Neutrophil (primary cell): ENCODE measurements around the gene PRKG1.

Experiments
- H3K27ac ChIP-seq: fragments of 200-600 bp; sonication (generic); 2 replicates; pipeline ENCODE4 v1.5.1; 2016; ENCODE audit warnings: mild to moderate bottlenecking, moderate library complexity
- H3K27me3 ChIP-seq: fragments of 200-600 bp; sonication (generic); 2 replicates; pipeline ENCODE4 v1.6.0; 2016; ENCODE audit warnings: mild to moderate bottlenecking
- H3K36me3 ChIP-seq: fragments of 200-600 bp; sonication (generic); 2 replicates; pipeline ENCODE4 v1.5.1; 2017
- H3K4me1 ChIP-seq, 2 experiments: fragments of 200-600 bp in 1 of 2; sonication (generic) in 1 of 2; 1 replicate in 1 of 2; 2 replicates in 1 of 2; pipeline versions ENCODE4 v1.5.1 to v1.6.1; 2013 to 2016; ENCODE audit warnings: low read depth in 1 of 2, low read length in 1 of 2, mild to moderate bottlenecking in 1 of 2, moderate library complexity in 1 of 2; ENCODE audit not compliant: control insufficient read depth in 1 of 2, insufficient read depth in 1 of 2
- H3K4me3 ChIP-seq, 2 experiments: fragments of 200-600 bp in 1 of 2; sonication (generic) in 1 of 2; 1 replicate in 1 of 2; 2 replicates in 1 of 2; pipeline ENCODE4 v1.5.1; 2013 to 2016; ENCODE audit warnings: low read depth in 1 of 2, low read length in 1 of 2, mild to moderate bottlenecking in 1 of 2, moderate library complexity in 1 of 2
- H3K9me3 ChIP-seq: fragments of 200-600 bp; sonication (generic); 2 replicates; pipeline ENCODE4 v1.5.1; 2016
- TF ChIP-seq, protein P1 (sequence below): fragments of 200-600 bp; sonication (generic); IDR thresholded peaks from 2 replicates; pipeline ENCODE4 v1.5.1; 2016; ENCODE audit warnings: antibody characterized with exemption

PRKG1 gene

DNA sequence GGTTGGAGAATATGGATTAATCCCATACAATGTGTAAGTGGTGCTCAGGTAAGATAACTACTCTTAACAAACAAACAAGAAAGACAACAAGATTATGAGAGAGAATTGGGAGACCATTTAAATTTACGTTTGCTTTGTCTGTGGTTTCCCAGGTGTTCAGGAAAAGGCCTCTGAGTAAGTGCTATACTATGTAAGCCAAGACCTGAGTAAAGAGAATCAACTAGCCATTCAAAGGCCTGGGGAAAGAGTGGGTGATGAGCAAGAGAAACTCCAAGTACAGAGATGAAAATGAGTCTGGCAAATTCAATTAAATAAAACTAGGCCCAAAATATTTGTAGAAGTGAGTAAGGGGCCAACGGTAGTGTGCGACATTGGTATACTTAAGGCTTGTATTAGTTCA, 615.2 kb downstream of the PRKG1 start:
- no peaks in the 10 kb centered on the region for H3K4me1 ChIP-seq
- H3K27ac ChIP-seq, result no peak overlapping the region
- TF ChIP-seq, protein P1, sequence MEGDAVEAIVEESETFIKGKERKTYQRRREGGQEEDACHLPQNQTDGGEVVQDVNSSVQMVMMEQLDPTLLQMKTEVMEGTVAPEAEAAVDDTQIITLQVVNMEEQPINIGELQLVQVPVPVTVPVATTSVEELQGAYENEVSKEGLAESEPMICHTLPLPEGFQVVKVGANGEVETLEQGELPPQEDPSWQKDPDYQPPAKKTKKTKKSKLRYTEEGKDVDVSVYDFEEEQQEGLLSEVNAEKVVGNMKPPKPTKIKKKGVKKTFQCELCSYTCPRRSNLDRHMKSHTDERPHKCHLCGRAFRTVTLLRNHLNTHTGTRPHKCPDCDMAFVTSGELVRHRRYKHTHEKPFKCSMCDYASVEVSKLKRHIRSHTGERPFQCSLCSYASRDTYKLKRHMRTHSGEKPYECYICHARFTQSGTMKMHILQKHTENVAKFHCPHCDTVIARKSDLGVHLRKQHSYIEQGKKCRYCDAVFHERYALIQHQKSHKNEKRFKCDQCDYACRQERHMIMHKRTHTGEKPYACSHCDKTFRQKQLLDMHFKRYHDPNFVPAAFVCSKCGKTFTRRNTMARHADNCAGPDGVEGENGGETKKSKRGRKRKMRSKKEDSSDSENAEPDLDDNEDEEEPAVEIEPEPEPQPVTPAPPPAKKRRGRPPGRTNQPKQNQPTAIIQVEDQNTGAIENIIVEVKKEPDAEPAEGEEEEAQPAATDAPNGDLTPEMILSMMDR, result no peak
- H3K4me3 ChIP-seq, result no peak overlapping the region
- no peaks in the 10 kb centered on the region for H3K36me3 ChIP-seq
- H3K9me3 ChIP-seq, result no peaks in the 10 kb centered on the region
- no peaks in the 10 kb centered on the region for H3K27me3 ChIP-seq

DNA sequence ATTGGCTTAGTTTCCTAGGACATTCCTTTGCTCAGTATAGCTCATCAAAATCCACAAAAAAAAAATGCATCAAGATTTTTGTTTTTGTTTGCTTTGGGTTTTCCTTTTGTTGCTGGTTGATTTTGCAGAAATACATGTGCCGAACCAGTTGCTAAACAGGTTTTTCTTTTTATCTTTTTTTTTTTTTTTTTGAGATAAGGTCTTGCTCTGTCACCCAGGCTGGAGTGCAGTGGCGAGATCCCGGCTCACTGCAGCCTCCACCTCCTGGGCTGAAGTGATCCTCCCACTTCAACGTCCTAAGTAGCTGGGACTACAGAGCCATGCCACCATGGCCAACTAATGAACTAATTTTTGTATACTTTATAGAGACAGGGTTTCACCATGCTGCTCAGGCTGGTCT, 616.8 kb downstream of the PRKG1 start:
- no peak overlapping the region for H3K27ac ChIP-seq
- H3K27me3 ChIP-seq, result no peaks in the 10 kb centered on the region
- TF ChIP-seq, protein P1, result no peak

DNA sequence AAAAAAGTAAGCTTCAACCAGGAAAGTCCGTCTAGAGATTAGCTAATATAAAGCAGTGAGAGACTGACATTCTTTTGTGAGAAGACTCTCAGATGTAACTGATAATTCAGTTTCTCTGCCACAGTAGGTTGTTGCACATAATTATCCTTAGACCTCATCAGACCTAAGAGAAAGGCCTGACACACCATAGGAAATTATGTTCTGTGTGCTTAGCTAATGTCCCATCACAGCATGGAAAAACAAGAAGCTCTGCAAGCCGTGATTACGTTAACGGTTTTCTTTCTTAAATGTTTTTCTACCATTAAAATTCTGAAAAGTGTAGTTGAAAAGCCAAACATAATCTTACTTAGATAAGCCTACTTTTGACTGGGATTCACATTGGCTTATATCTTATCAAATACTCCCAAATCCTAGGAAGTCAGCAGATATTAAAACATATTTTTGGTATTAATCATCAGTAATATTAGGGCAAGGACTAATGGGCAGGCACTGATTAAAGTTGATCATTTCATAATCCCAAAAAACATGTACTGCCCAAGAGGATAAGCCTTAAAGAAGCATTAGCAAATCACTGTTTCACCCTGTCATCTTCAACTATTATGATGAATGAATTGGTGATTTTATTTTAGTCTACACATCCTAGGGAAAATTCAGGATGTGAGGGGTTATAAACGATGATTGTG, 619.9 kb downstream of the PRKG1 start:
- no peak overlapping the region for H3K4me3 ChIP-seq
- no peaks in the 10 kb centered on the region for H3K36me3 ChIP-seq
- H3K27ac ChIP-seq, result no peak overlapping the region
- H3K9me3 ChIP-seq, result no peaks in the 10 kb centered on the region
- TF ChIP-seq, protein P1, result no peak
- H3K4me1 ChIP-seq, result peaks cover 31 to 32% of the 10 kb centered on the region in 2 experiments
- H3K27me3 ChIP-seq, result no peaks in the 10 kb centered on the region

More for the DNA sequence above, 616.8 kb downstream of the PRKG1 start:
- peaks cover under 1 to 3% of the 10 kb centered on the region in 2 experiments for H3K4me1 ChIP-seq
- no peaks in the 10 kb centered on the region for H3K9me3 ChIP-seq
- no peaks in the 10 kb centered on the region for H3K36me3 ChIP-seq
- H3K4me3 ChIP-seq, result no peak overlapping the region

DNA sequence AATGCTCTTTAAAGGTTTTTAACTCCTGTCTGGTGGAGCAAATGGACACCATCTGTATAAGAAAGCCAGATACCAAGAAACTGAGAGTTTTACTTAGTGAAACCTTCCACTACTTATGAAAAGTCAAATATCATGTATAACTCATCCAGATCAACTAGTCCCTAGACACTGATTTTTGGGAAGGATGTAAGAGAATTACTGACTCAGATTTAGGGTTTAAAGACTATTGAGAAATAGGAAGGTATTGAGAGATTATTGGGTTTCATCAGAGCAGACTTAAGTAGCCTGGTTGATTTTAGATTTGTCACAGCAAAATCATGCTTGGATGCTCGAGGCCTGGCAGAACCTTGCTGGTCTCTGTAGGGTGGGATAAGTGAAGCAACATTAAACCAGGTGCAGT, 622.0 kb downstream of the PRKG1 start:
- TF ChIP-seq, protein P1, result no peak
- H3K27ac ChIP-seq, result peak overlapping the region; percentile 51
- no peaks in the 10 kb centered on the region for H3K36me3 ChIP-seq
- H3K4me1 ChIP-seq, result peaks cover 39 to 40% of the 10 kb centered on the region in 2 experiments
- no peak overlapping the region for H3K4me3 ChIP-seq
- no peaks in the 10 kb centered on the region for H3K9me3 ChIP-seq
- H3K27me3 ChIP-seq, result peaks cover 1% of the 10 kb centered on the region

DNA sequence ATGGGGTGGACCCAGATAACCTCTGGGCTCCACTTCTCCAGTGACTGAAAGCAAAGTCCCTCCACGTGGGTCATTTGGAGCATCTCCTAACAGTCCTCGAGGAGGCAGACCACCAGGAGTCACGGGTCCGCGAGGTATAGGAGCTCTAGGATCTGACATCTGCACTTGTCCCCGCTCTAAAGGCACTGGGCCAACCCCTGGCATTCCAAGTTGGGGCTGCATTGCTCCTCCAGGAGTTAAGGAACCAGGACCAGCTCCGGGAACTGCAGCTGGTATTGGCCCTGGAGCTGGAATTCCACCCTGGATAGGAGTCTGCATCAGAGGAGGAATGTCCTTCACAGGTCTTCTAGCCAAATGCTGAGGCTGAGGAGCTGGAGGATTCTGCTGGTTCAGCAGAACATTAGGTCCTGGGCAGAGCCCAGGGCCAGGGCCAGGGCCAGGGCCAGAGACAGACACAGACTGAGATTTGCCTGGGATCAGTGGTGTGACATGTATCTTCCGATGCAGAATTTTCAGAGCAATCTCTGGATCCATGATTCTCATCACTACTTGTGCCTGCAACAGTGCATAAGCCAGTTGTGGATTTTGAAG, 624.3 kb downstream of the PRKG1 start:
- TF ChIP-seq, protein P1, result no peak
- Histone ChIP-seq H3K4me3 (peak overlapping the region; percentile 72 to 99), H3K4me1 (peaks cover 39 to 40% of the 10 kb centered on the region in 2 experiments), H3K9me3 (no peaks in the 10 kb centered on the region), H3K36me3 (no peaks in the 10 kb centered on the region), H3K27me3 (peaks cover 9% of the 10 kb centered on the region), H3K27ac (peak overlapping the region; percentile 83)
